Transverse colon (tissue), 4 donors: ENCODE measurements around the gene MARK2.

ENCODE experiments used
- CTCF ChIP-seq, 5 experiments: fragments of 200-600 bp in 3 of 5; fragments of 450-650 bp in 2 of 5; sonication (generic) in 3 of 5; IDR thresholded peaks; 1 replicate in 2 of 5; 2 replicates in 3 of 5; pipeline ENCODE4 v1.5.1; 2016 to 2017; ENCODE audit warnings: antibody characterized with exemption in 5 of 5, inconsistent platforms in 3 of 5, mild to moderate bottlenecking in 2 of 5, moderate library complexity in 1 of 5
- POLR2A ChIP-seq: fragments of 450-650 bp; IDR thresholded peaks from one replicate; pipeline ENCODE4 v1.6.1; 2016; ENCODE audit warnings: antibody characterized with exemption, mild to moderate bottlenecking, moderate library complexity
- POLR2AphosphoS5 ChIP-seq, 3 donors: sonication (generic); formaldehyde crosslinking; IDR thresholded peaks; one replicate each; pipeline ENCODE4 v1.6.1; 2016; ENCODE audit warnings: antibody characterized with exemption in 3 of 3

- TF ChIP-seq CTCF (IDR thresholded peaks at IDR 0.05) (no peak), POLR2A (no peak), POLR2AphosphoS5 (IDR thresholded peaks at IDR 0.05) (peak in 2 of 3 donors; percentile 25 to 32)
Observed at GRCh38 chr11:63813035-63813562, 25.8 kb upstream of the MARK2 start, which contains the start of gene SPINDOC.
